Superior temporal gyrus (tissue), 1 donor: ENCODE measurements around the gene ADGRF4.

ENCODE experiments used
- DNase-seq: peaks from one replicate; pipeline ENCODE4 v3.0.0-alpha.2; 2016; ENCODE audit errors: extremely low spot score

ADGRF4 gene

GRCh38 chr6:47698342-47698787 is at the start of gene ADGRF4:
Gene ADGRF4, plus strand, starts transcription at chr6:47698580. Its CDS starts 8,666 bp downstream, at chr6:47707246.
- DNase-seq, result no peak

- DNase-seq, result no peak
These were observed 47.6 kb upstream of the ADGRF4 start for GRCh38 chr6:47650553-47651432.

DNA sequence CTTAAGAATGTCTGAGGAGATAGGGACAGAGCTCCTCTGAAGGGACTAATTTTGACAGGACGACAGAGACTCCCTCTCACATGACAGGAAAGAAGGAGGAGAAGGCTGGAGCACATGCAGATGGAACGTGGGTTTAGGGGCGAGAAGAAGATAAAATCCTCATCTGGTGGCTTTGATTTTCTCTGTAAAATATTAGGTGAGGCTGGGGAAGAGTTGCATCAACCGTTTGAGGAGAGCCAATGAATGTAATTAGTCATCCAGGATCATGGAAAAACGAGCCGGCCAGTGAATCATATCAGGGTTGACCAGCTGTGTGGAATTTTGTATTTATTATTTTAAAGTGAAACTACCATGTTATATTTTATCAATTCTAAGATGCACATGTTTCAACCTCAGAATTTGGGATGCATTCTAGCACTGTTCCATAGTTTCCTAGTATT is 46.9 kb upstream of the ADGRF4 start:
- DNase-seq, result no peak

DNA sequence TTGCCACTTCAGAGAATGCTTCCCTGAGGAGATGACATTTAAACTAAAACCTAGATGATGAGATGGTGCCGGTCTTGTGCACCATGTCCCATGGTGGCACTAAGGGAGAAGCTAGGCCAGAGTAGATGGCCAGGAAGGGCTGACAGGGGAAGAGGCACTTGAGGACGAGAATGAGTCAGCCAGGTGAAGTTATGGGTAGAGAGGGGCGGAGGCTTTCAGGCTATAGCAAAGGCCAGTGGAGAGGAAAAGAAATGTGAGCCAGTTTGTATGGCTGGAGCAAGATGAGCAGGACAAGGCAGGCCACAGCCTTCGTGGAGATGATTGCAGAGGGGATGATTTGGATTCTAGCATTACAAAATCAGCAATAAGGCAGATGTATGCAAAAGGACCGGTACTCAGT is 44.7 kb upstream of the ADGRF4 start:
- no peak for DNase-seq

DNA sequence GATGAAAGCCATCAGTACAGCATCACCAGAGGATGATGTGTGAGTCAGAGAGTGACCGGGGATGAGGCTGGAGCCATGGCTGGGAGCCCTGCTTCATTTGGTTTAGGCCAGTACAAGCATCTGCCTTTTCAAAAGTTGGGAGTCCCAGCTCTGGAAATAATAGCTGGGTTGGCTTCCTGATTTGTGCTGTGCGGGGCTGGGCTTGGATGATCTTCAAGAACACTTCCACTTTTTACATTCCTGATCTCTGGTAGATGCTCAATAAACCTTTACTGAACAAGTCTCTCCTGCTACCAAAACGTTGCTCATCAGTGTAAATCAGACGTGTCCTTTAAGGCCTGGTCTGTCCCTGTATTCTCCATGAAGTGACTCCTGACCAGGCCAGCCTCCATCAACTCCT is 44.1 kb upstream of the ADGRF4 start:
- DNase-seq, result no peak

DNA sequence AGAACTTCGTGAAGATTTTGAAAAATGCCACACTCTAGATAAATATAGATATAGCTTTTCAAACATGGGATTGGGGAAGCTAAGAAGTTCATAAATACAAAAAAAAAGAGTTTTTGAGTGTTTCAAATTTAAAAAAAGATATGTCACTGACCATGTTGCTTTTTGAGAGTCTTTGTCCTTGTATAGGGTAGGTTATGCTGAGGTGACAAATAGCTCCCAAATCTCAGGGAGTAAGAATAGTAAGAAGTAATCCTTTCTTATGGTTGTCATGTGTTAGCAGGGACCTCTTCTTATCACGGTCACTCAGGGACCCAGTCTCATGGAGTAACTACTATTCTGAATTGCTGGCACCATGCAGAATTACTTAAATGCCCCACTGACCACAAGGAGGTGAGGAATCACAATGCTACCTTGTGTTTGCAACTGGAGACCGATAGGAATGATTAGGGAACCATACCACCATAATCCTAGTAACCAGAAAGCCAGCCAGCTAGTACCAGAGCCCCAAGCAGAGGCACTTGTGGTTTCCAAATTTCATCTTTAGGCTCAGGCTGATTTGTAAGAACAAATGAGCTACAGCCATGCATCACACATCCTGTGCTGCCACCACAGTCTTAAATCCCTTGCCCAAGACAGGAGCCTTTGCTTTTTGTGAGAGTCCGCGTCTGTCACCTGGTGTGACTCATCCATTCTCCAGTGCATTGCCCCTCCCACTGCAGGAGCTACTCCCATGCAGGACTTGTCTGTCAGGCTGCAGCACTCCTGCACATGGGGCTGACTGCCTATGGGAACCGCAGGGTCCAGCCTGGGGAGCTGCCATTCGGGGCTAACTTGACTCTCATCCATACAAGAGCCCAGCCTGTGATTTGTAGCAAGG is 42.4 kb upstream of the ADGRF4 start:
- DNase-seq, result no peak

DNA sequence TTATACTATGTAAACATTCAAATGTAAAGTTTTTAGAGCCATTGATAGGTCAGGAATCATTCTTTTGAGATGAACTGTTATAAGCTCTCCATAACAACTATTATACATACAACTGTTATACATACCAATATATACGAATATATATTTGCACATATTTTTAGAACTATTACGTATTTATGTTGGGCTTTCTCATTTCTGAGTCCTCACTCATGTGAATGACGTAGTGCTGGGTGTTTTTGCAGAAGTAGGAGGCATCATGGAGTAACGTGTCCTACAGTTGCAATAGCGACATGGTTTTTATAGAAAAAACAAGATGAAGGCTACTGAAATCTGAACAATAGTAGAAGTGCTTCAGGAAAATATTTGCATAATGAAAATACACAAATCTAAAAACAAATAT is 36.4 kb upstream of the ADGRF4 start:
- DNase-seq, result no peak

GRCh38 chr6:47663462-47664216 is 34.7 kb upstream of the ADGRF4 start:
- no peak for DNase-seq

- DNase-seq, result no peak
These were observed 33.3 kb upstream of the ADGRF4 start for GRCh38 chr6:47665112-47665511.

DNA sequence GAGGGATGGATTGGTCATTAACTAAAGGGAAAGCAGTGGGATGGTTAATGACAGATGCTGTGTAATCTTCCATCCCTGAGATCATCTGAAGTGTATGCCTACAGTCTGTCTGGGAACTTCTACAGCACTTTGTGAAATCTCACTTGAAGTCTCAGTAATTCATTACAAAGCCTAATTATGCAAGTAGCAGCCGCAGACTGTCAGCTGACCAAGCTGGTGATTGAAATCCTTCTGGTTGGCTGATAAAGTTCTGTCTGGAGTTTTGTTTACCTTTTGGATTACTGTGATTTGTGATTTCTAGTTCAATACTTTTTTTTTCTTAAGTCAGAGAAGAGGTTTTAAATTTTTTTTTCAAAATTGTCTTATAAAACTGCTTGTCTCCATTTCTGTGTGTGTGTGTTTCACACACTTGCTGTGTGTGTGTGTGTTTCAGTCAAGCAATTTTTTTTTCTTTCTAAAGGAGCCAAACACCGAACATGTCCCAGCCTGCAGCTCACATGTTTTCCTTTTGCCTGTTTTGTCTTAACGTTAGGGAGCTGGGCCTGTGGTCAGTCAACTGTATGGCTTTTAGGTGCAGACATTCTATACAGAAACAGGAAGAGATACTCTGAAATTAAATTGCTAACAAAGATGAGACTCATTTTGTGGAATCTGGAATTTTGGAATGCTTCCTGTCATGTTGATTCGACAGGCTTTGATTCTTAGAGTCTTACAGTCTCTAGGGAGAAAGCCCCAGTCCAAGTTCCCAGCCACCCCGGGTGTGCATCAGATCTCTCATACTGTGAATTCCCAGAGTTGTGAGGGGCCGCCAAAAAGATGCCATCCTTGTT is 28.5 kb upstream of the ADGRF4 start:
- DNase-seq, result no peak

- DNase-seq, result no peak
These were observed 27.5 kb upstream of the ADGRF4 start for GRCh38 chr6:47670851-47671250.

DNA sequence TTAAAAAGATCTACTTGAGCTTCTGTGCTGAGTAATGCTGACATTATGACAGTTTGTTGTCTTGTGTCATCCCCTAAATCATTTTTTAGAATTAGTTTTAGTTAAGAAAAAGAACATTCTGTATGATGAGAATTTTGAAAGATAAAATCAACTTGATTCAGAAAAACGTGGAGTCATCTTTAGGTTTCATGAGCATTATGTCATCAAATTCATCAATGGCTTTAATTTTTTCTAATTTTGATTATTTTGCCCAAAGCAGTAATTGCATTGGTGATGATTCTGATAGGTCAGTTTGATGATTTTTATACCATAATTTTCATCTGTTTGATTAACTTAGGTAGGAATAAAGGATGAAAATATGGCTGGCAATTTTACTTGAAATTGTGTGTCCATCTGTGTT is 26.6 kb upstream of the ADGRF4 start:
- DNase-seq, result no peak

DNA sequence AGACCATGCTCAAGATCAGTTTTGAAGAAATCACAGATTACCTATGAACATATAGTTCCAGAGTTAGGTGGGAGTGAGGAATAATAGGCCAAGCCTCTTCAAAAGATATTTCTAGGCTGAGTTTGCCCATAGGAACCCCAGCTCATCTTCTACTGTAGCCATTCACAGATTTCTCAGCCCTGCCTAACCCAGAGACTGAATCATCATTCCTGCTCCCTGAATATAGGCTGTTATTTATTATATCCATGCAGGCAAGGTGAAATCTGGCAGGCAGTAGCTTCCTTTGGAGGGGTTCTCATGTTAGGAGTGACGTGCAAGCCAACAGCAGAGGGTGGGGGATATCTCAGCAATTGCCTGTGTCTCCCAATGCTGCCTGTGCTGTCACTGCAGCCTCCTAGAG is 25.6 kb upstream of the ADGRF4 start:
- DNase-seq, result no peak

- no peak for DNase-seq
These were observed 23.7 kb upstream of the ADGRF4 start for GRCh38 chr6:47674673-47675072.

- no peak for DNase-seq
These were observed 20.8 kb upstream of the ADGRF4 start for GRCh38 chr6:47677381-47678100.

GRCh38 chr6:47678739-47679138 is 19.6 kb upstream of the ADGRF4 start:
- DNase-seq, result no peak

DNA sequence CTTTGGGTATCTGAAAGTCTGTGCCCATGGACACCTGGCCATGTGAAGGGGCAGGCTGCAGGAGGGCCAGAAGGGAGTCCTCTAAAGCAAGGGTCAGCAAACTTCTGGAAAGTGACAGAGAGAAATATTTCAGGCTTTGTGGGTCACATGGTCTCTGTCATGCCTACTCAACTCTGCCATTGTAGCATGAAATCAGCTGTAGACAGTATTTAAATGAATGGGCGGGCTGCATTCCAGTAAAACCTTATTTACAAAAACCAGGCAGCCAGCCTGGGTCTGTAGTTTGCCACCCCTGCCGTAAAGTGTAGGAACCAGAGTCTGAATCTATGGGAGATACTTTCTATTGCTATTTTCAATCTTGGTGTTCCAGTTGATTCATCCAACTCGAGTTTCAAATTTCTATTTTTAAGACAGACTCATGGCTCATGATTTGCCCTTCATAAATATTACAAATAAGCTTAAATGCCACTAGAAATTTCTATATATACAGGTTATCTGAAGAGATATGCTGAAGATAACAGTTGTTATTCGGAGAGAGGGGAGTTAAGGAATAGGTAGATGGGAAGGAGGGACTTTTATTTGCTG is 19.0 kb upstream of the ADGRF4 start:
- no peak for DNase-seq

DNA sequence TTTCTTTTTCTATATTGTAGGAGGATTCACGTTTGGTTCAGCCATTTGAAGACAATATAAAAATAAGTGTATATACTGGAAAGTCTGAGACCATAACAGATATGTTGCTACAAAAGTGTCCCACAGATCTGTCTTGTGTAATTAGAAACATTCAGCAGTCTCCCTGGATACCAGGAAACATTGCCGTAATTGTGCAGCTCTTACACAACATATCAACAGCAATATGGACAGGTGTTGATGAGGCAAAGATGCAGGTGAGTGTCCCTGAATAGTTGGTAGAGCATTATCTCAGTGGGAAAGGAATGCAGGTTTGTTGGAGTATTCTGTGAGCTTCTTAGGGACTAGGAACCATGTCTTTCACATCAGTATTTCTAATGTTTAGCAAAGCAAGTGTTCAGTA is 18.3 kb upstream of the ADGRF4 start:
- no peak for DNase-seq

GRCh38 chr6:47680724-47681123 is 17.7 kb upstream of the ADGRF4 start:
- no peak for DNase-seq
